HEK293 (cell line): Measurements from ENCODE around the gene MTERF4.

Experiments
- CTCF ChIA-PET: fragments of 350-600 bp; formaldehyde crosslinking; extraction: SDS; loops from one replicate; lab custom pipeline; 2021; ENCODE audit warnings: antibody characterized with exemption; lab: Yijun Ruan, JAX
- POLR2A ChIA-PET: fragments of 300-600 bp; formaldehyde crosslinking; extraction: SDS; loops from one replicate; lab custom pipeline; 2020; ENCODE audit warnings: antibody characterized with exemption, inconsistent platforms; lab: Yijun Ruan, JAX
- H3K27ac ChIP-seq: fragments of 200-500 bp; sonication (Bioruptor generic); 2 replicates; pipeline ENCODE4 v1.5.1; 2014; ENCODE audit warnings: low read depth, low read length, control low read depth, inconsistent platforms; ENCODE audit errors: extremely low read depth
- H3K36me3 ChIP-seq, 2 experiments: fragments of 200-500 bp in 1 of 2; sonication (Bioruptor generic) in 1 of 2; 1 replicate in 1 of 2; 2 replicates in 1 of 2; pipeline ENCODE4 v1.5.1; 2014 to 2017; ENCODE audit warnings: inconsistent platforms in 2 of 2, low read length in 2 of 2; ENCODE audit not compliant: control insufficient read depth in 2 of 2, insufficient read depth in 1 of 2
- H3K4me1 ChIP-seq: fragments of 200-500 bp; sonication (Bioruptor generic); 2 replicates; pipeline ENCODE4 v1.5.1; 2014; ENCODE audit warnings: mild to moderate bottlenecking, low read length, inconsistent platforms; ENCODE audit not compliant: control insufficient read depth, insufficient read depth
- H3K4me3 ChIP-seq: 2 replicates; pipeline ENCODE4 v1.5.1; 2011; ENCODE audit warnings: low read depth, mild to moderate bottlenecking, control low read depth, low read length, moderate library complexity
- H3K9me3 ChIP-seq: fragments of 200-500 bp; sonication (Bioruptor generic); 2 replicates; pipeline ENCODE4 v1.5.1; 2014; ENCODE audit warnings: low read depth, low read length, inconsistent platforms; ENCODE audit not compliant: control insufficient read depth, insufficient read depth
- CTCF ChIP-seq: fragments of 450-650 bp; formaldehyde crosslinking; IDR thresholded peaks from 2 replicates; pipeline ENCODE4 v1.5.1; 2016; ENCODE audit warnings: missing biosample characterization, missing genetic modification characterization
- SP7 ChIP-seq: fragments of 450-650 bp; formaldehyde crosslinking; IDR thresholded peaks from 2 replicates; pipeline ENCODE4 v1.5.1; 2016; ENCODE audit warnings: missing biosample characterization, missing genetic modification characterization
- ZBTB6 ChIP-seq: fragments of 450-650 bp; formaldehyde crosslinking; IDR thresholded peaks from 2 replicates; pipeline ENCODE4 v1.5.1; 2017; ENCODE audit warnings: missing biosample characterization, missing genetic modification characterization
- ZBTB8A ChIP-seq: fragments of 450-650 bp; formaldehyde crosslinking; IDR thresholded peaks from 2 replicates; pipeline ENCODE4 v1.5.1; 2016; ENCODE audit warnings: missing biosample characterization, missing genetic modification characterization
- ZFHX2 ChIP-seq: fragments of 450-650 bp; formaldehyde crosslinking; conservative IDR thresholded peaks from 2 replicates; pipeline ENCODE4 v1.5.1; 2016; ENCODE audit warnings: missing biosample characterization, missing genetic modification characterization
- ZFP69B ChIP-seq: fragments of 450-650 bp; formaldehyde crosslinking; IDR thresholded peaks from 2 replicates; pipeline ENCODE4 v1.5.1; 2016; ENCODE audit warnings: missing biosample characterization, missing genetic modification characterization
- ZNF174 ChIP-seq: fragments of 450-650 bp; formaldehyde crosslinking; IDR thresholded peaks from 2 replicates; pipeline ENCODE4 v1.5.0; 2017; ENCODE audit warnings: missing biosample characterization, mild to moderate bottlenecking, missing genetic modification characterization
- ZNF19 ChIP-seq: fragments of 450-650 bp; formaldehyde crosslinking; IDR thresholded peaks from 2 replicates; pipeline ENCODE4; 2016; ENCODE audit warnings: missing biosample characterization, missing genetic modification characterization, low read depth
- ZNF354C ChIP-seq: fragments of 450-650 bp; formaldehyde crosslinking; IDR thresholded peaks from 2 replicates; pipeline ENCODE4 v1.5.1; 2016; ENCODE audit warnings: missing biosample characterization, missing genetic modification characterization, low read depth, borderline replicate concordance
- ZNF416 ChIP-seq: fragments of 450-650 bp; formaldehyde crosslinking; IDR thresholded peaks from 2 replicates; pipeline ENCODE4 v1.5.1; 2016; ENCODE audit warnings: missing biosample characterization, missing genetic modification characterization
- ZNF426 ChIP-seq: fragments of 450-650 bp; formaldehyde crosslinking; IDR thresholded peaks from 2 replicates; pipeline ENCODE4 v1.5.1; 2017; ENCODE audit warnings: missing biosample characterization, missing genetic modification characterization, mild to moderate bottlenecking, inconsistent platforms, moderate library complexity
- ZNF433 ChIP-seq: fragments of 450-650 bp; formaldehyde crosslinking; IDR thresholded peaks from 2 replicates; pipeline ENCODE4 v1.5.1; 2016; ENCODE audit warnings: missing biosample characterization, missing genetic modification characterization, low read depth
- ZNF518A ChIP-seq: fragments of 450-650 bp; formaldehyde crosslinking; conservative IDR thresholded peaks from 2 replicates; pipeline ENCODE4 v1.5.1; 2016; ENCODE audit warnings: low read depth, missing biosample characterization, missing genetic modification characterization
- ZNF530 ChIP-seq: fragments of 450-650 bp; formaldehyde crosslinking; IDR thresholded peaks from 2 replicates; pipeline ENCODE4 v1.5.1; 2016; ENCODE audit warnings: low read depth, missing biosample characterization, missing genetic modification characterization
- ZNF548 ChIP-seq: fragments of 450-650 bp; formaldehyde crosslinking; IDR thresholded peaks from 2 replicates; pipeline ENCODE4 v1.5.1; 2016; ENCODE audit warnings: missing biosample characterization, missing genetic modification characterization
- ZNF658 ChIP-seq: fragments of 450-650 bp; formaldehyde crosslinking; IDR thresholded peaks from 2 replicates; pipeline ENCODE4; 2016; ENCODE audit warnings: missing biosample characterization, missing genetic modification characterization
- TF ChIP-seq, protein P1 (sequence below): fragments of 450-650 bp; formaldehyde crosslinking; conservative IDR thresholded peaks from 2 replicates; pipeline ENCODE4 v1.5.1; 2016; ENCODE audit warnings: low read depth, missing biosample characterization, missing genetic modification characterization
- TF ChIP-seq, protein P2 (sequence below): fragments of 450-650 bp; formaldehyde crosslinking; IDR thresholded peaks from 2 replicates; pipeline ENCODE4 v1.5.1; 2016; ENCODE audit warnings: missing biosample characterization, missing genetic modification characterization

Gene MTERF4

DNA sequence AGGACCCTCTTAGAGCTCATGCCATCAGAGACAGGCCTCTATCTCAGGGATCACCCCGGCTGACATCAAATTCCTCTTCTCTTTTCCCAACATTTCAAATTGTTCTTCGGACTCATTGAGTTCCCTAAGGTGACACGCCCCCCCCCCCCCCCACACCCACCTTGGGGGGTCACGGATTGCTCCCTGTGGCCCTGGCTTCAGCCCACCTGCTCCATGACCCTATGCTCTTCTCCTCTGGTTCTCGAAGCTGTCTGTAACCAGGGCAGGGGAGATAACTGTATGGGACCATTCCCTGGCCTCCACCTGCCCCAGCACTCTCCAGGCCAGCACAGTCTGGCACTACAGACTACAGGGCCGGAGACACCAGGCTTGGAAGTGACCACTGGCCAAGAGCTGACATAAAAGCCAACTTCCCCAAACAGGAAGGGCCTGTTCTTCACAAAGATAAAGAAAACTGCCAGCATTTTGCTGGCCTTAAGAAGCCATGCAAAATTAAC lies 7.1 kb downstream of the MTERF4 start:
- ChIA-PET POLR2A (no interaction called here), CTCF (interaction anchor here (0.5 to 3.5 kb wide), 2 partner anchors 12 to 17 kb away, joined by 4 to 16 read pairs; no protein-coding TSS in a partner anchor)
- no peaks in the 10 kb centered on the region for H3K4me1 ChIP-seq
- H3K9me3 ChIP-seq: no peaks in the 10 kb centered on the region
- TF ChIP-seq, protein P1, sequence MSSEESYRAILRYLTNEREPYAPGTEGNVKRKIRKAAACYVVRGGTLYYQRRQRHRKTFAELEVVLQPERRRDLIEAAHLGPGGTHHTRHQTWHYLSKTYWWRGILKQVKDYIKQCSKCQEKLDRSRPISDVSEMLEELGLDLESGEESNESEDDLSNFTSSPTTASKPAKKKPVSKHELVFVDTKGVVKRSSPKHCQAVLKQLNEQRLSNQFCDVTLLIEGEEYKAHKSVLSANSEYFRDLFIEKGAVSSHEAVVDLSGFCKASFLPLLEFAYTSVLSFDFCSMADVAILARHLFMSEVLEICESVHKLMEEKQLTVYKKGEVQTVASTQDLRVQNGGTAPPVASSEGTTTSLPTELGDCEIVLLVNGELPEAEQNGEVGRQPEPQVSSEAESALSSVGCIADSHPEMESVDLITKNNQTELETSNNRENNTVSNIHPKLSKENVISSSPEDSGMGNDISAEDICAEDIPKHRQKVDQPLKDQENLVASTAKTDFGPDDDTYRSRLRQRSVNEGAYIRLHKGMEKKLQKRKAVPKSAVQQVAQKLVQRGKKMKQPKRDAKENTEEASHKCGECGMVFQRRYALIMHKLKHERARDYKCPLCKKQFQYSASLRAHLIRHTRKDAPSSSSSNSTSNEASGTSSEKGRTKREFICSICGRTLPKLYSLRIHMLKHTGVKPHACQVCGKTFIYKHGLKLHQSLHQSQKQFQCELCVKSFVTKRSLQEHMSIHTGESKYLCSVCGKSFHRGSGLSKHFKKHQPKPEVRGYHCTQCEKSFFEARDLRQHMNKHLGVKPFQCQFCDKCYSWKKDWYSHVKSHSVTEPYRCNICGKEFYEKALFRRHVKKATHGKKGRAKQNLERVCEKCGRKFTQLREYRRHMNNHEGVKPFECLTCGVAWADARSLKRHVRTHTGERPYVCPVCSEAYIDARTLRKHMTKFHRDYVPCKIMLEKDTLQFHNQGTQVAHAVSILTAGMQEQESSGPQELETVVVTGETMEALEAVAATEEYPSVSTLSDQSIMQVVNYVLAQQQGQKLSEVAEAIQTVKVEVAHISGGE: no peak
- TF ChIP-seq ZFP69B (tag by site-specific recombination) (no peak), ZNF19 (tag by site-specific recombination) (no peak), ZFHX2 (no peak), ZNF426 (tag by site-specific recombination) (no peak), ZNF518A (no peak), ZNF416 (tag by site-specific recombination) (no peak), ZNF174 (tag by site-specific recombination) (no peak), ZNF658 (tag by site-specific recombination) (no peak), ZNF548 (tag by site-specific recombination) (no peak), CTCF (no peak), ZBTB8A (tag by site-specific recombination) (no peak), ZNF354C (tag by site-specific recombination) (no peak), ZBTB6 (tag by site-specific recombination) (no peak), SP7 (tag by site-specific recombination) (no peak), ZNF433 (no peak), ZNF530 (tag by site-specific recombination) (no peak)
- TF ChIP-seq, protein P2, sequence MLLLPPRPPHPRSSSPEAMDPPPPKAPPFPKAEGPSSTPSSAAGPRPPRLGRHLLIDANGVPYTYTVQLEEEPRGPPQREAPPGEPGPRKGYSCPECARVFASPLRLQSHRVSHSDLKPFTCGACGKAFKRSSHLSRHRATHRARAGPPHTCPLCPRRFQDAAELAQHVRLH: no peak
- H3K27ac ChIP-seq: no peak overlapping the region
- H3K36me3 ChIP-seq: peaks cover 35 to 99% of the 10 kb centered on the region in 2 experiments
- H3K4me3 ChIP-seq: no peak overlapping the region
